H54 (cell line): Measurements from ENCODE around the gene TBC1D22B.
A peak's percentile ranks its signal among the peaks of the same experiment; 100 is the strongest.

Experiments used
- DNase-seq: peaks from one replicate; pipeline ENCODE4 v3.0.0; 2011; ENCODE audit warnings: low spot score, mixed read lengths; ENCODE audit not compliant: insufficient read length
- FAIRE-seq: peaks from 3 replicates; lab custom pipeline; 2011; peaks lifted over from hg19 to GRCh38; lab: Jason Lieb, UNC
- POLR2A ChIP-seq: IDR thresholded peaks from 2 replicates; pipeline ENCODE4 v1.6.1; 2011; ENCODE audit warnings: low read depth, mild to moderate bottlenecking, low read length

The TBC1D22B gene, protein sequence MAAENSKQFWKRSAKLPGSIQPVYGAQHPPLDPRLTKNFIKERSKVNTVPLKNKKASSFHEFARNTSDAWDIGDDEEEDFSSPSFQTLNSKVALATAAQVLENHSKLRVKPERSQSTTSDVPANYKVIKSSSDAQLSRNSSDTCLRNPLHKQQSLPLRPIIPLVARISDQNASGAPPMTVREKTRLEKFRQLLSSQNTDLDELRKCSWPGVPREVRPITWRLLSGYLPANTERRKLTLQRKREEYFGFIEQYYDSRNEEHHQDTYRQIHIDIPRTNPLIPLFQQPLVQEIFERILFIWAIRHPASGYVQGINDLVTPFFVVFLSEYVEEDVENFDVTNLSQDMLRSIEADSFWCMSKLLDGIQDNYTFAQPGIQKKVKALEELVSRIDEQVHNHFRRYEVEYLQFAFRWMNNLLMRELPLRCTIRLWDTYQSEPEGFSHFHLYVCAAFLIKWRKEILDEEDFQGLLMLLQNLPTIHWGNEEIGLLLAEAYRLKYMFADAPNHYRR

GRCh38 chr6:37257634-37258404 is at the start of gene TBC1D22B, which contains the start of gene TMEM217:
TBC1D22B (plus strand) TSS chr6:37257772; CDS start chr6:37257918, 146 bp downstream.
TMEM217 (minus strand) TSS chr6:37258144; CDS start chr6:37219030, 39,114 bp downstream.
- DNase-seq (peak; percentile 92), FAIRE-seq (peak; percentile 87)
- peak; percentile 74 for TF ChIP-seq POLR2A

DNA sequence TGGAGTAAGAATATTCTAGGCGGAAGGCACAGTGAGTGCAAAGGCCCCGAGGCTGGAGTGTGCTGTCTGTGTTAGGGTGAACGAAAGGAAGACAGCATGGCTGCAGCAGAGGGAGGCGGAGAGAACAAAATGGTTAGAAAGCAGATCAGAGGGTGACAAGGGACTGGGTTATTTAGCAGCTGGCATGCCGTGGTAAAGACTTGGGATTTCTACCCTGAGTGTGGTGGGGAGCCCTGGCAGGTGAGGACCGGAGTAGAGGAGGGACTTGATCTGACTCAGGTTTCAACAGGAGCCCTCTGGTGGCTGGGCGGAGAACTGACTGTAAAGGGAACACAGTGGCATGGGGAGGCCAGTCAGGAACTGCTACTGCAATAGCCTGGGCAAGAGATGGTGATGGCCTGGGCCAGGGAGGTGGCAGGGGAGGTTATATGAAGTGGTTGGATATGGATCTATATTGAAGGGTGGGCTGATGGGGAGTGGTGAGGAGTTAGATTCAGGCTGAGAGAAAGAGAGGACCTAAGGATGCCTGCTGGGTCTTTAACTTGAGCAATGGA is 49.6 kb upstream of the TBC1D22B start:
- FAIRE-seq (peak; percentile 58), DNase-seq (peak; percentile 56)

DNA sequence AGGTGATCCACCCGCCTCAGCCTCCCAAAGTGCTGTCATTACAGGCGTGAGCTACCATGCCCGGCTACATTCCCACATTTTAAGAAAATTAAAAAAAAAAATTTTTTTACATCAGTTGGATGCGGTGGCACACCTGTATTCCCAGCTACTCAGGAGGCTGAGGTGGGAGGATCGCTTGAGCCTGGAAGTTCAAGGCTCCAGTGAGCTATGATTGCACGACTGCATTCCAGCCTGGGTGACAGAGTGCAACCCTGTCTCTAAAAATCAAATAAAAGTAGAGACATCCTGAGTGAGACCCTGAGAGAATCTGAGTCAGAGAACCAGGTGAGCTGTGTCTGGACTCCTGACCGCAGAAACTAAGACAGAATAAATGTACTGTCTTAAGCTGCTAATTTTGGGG is 48.8 kb upstream of the TBC1D22B start:
- FAIRE-seq (no peak), DNase-seq (no peak)
- TF ChIP-seq POLR2A: no peak

More for the DNA sequence above, 49.6 kb upstream of the TBC1D22B start:
- no peak for TF ChIP-seq POLR2A

- FAIRE-seq (no peak), DNase-seq (no peak)
- no peak for TF ChIP-seq POLR2A
These were observed 47.9 kb upstream of the TBC1D22B start for GRCh38 chr6:37209461-37210205.

- TF ChIP-seq POLR2A: no peak
- DNase-seq (peak; percentile 58), FAIRE-seq (peak; percentile 55)
These were observed 47.1 kb upstream of the TBC1D22B start for GRCh38 chr6:37210313-37210968.

- FAIRE-seq (no peak), DNase-seq (no peak)
- no peak for TF ChIP-seq POLR2A
These were observed 45.3 kb upstream of the TBC1D22B start for GRCh38 chr6:37212268-37212667.

DNA sequence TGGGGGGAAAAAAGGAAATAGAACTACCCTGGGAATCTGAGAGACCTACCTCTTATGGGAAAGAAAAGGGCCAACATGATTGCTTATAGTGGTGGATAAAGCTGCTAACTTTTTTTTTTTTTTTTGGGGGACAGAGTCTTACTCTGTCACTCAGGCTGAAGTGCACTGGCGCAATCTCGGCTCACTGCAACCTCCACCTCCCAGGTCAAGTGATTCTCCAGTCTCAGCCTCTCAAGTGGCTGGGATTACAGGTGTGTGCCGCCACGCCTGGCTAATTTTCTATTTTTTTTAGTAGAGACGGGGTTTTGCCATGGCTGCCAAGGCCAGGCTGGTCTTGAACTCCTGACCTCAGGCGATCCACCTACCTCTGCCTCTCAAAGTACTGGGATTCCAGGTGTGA is 39.5 kb upstream of the TBC1D22B start:
- no peak for FAIRE-seq
- no peak for TF ChIP-seq POLR2A

GRCh38 chr6:37218511-37218910 is 39.1 kb upstream of the TBC1D22B start:
- TF ChIP-seq POLR2A: no peak
- DNase-seq (no peak), FAIRE-seq (no peak)

More for the DNA sequence above, 39.5 kb upstream of the TBC1D22B start:
- DNase-seq: no peak

GRCh38 chr6:37221585-37222124 is 35.9 kb upstream of the TBC1D22B start:
- no peak for DNase-seq
- TF ChIP-seq POLR2A: no peak
- FAIRE-seq: no peak

DNA sequence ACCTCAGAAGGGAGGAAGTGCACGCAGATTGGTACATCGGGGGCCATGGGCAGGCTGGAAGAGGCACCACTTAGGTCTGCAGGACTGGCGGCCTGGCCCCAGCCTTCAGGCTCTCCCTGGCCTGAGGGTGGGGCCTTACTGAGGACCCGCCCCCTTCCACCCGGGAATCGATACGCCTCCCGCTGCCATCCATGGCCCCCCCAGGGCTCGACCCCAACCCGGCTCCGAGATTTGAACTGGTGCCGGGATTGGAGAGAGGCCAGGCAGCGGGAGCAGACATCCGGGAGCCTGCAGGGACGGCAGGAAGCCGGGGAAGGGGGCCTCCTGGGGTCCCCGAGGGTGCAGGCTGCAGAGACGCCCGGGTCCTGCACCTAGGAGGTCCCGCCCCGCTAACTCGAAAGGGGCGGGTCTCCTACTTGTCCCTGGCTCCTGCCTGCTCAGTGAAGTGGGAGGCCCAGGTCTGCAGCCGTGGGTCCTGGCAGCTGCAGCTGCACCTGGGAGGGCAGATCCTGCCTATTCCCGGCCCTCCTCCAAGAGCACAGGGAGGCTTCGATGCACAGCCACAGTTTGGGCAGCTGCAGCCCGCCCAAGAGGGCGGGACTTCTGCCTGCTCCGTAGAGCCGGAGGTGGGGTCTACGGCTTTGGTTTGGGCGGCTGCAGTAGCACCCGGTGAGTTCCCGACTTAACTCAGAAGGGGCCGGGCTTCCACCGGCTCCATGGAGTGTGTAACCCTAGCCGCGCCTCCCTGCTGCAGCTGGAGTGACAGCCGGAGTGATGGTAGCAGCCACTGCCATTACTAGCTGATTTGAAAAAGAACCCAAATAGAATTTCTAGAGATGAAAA is 35.2 kb upstream of the TBC1D22B start:
- DNase-seq: peak; percentile 79
- no peak for TF ChIP-seq POLR2A
- peak; percentile 88 for FAIRE-seq

DNA sequence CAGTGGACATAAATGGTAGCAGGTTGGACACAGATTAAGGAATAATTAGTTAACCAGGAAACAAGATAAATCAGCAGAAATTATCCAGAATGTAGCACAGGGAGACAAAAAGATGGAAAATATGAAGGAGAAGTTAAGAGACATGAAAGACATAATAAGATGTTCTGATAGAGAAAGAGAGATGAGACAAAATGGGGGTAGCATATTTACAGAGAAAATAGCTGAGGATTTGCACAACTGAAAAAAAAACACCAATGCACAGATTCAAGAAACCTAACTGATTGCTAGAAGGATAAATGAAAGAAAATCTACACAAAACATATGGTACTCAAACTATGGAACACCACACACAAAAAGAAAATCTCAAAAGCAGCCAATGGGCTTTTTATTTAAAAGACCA is 34.6 kb upstream of the TBC1D22B start:
- no peak for FAIRE-seq
- DNase-seq: no peak
- no peak for TF ChIP-seq POLR2A
